NCI-H345 (cell line): Measurements from ENCODE around the gene CDK7.
"Not testable (repeated sequence)": the region's sequence is repeated elsewhere in the genome, so short reads cannot be mapped to it uniquely, and the experiment has no call there.

Experiments used
- DNase-seq: peaks from one replicate; lab custom pipeline; 2025; lab: John Stamatoyannopoulos, UW

Gene CDK7

DNA sequence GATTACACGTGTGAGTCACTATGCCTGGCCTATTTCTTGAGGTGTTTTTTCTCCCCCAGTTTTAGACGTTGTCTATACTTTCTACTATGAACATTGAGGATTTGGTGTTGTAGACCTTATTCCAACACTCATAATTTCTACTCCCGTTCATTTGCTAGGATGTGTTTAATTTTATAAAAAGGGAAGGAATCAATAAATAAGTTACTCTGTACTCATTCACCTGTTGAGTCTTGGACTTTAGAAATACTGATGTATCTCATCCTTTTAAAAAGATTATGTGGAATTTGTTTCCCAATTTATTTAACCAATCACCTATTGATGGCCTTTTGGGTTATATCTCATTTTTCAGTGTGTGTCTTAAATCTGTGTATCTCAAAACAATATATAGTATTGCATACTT is 3.2 kb downstream of the CDK7 start:
- no peak for DNase-seq

DNA sequence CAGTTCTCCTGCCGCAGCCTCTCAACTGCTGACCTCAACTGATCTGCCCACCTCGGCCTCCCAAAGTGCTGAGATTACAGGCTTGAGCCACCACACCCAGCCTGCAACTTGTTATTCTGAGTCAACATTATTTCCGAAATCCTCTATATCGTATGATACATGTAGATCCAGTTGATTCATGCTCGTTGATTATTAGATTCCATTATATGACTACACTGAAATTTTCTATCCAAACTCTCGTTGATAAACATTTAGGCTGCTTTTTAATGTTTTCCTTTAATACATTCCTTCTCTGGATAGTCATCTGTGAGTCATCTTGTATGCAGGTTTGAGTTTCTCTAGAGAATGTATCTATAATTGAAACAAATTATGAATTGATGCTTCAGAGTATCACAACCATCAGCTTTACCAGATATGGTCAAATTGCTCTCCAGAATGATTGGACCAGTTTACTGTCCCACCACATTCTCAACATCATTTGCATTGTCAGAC is 4.1 kb downstream of the CDK7 start:
- DNase-seq = no peak

DNA sequence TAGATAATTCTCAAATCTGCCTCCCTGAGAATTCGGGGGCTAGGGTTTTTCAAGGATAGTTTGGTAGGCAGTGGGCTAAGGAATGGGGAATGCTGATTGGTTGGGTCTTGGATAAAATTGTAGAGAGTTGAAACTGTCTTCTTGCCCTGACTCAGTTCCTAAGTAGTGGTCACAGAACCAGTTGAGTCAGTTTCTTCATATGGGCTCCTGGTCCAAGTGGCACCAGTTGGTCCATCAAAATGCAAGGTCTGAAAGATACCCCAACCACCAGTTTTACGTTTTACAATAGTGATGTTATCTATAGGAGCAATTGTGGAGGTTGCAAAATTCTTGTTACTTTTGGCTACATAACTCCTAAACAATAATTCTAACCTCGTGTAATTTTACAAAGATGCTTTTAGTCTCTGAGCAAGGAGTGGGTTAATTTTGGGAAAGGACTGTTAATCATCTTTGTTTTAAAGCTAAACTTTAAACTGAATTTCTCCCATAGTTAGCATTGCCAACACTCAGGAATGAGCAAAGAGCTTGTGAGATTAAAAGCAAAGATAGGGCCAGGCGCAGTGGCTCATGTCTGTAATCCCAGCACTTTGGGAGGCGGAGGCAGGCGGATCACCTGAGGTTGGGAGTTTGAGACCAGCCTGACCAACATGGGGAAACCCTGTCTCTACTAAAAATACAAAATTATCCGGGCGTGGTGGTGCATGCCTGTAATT is 7.7 kb downstream of the CDK7 start:
- no peak for DNase-seq

DNA sequence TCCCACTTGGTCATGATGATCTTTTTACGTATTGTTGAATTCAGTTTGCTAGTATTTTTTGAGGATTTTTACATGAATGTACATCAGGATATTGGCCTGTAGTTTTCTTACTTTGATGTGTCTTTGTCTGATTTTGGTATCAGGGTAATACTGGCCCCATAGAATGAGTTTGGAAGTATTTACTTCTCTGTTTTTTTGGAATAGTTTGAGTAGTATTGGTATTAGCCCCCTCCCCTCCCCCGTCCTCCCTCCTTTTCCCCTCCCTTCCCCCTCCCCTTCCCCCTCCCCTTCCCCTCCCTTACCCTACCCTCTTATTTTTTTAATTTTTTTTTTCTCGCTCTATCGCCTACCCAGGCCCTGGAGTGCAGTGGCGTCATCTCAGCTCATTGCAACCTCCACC is 10.3 kb downstream of the CDK7 start:
- no peak for DNase-seq

DNA sequence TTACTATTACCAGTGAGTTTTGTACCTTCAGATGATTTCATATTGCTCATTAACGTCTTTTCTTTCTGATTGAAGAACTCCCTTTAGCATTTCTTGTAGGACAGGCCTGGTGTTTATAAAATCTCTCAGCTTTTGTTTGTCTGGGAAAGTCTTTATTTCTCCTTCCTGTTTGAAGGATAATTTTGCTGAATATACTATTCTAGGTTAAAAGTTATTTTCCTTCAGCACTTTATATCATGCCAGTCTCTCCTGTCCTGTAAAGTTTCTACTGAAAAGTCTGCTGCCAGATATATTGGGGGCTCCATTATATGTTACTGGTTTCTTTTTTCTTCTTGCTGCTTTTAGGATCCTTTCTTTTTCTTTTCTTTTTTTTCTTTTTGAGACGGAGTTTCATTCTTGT is 13.3 kb downstream of the CDK7 start:
- no peak for DNase-seq

DNA sequence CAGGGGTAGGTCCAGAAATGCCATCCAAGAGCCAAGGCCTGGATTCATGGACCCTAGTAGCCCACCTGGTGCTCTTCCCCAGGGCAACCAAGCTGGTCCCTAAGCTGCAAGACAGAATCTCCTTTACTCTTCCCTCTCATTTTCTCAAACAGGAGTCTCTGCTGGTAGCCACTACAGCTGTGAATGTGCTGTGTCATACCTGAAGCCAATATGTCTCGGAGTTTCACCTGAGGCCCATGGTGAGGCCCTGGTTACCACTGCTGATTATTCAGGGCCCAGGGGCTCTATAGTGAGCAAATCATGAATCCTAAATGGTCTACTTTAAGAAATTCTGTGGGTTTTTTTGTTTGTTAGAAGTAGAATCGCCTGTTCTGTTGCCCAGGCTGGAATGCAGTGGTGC is 15.9 kb downstream of the CDK7 start:
- no peak for DNase-seq

DNA sequence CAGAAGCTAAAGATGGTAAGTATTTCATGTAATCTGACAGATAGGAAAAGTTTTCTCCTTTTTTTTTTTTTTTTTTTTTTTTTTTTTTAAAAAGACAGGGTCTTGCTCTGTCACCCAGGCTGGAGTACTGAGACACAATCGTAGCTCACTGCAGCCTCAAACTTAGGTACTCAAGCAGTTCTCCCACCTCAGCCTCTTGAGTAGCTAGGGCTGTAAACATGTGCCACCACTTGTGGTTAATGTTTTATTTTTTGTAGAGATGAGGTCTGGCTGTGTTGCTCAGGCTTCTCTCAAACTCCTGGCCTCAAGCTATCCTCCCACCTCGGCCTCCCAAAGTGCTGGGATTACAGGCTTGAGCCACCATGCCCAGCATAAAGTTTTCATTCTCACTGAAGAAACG is 17.8 kb downstream of the CDK7 start:
- no peak for DNase-seq

DNA sequence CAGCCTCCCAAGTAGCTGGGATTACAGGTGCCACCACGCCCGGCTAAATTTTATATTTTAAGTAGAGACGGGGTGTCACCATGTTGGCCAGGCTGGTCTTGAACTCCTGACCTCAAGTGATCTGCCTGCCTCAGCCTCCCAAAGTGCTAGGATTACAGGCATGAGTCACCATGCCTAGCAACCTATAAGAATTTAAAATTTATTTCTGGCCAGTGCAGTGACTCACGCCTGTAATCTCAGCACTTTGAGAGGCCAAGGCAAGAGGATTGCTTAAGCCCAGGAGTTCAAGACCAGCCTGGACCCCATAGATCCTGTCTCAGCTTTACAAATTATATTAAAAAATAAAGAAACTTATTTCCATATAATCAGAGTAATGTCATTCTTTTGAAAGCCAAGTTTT is 21.3 kb downstream of the CDK7 start:
- DNase-seq = not testable (repeated sequence)

DNA sequence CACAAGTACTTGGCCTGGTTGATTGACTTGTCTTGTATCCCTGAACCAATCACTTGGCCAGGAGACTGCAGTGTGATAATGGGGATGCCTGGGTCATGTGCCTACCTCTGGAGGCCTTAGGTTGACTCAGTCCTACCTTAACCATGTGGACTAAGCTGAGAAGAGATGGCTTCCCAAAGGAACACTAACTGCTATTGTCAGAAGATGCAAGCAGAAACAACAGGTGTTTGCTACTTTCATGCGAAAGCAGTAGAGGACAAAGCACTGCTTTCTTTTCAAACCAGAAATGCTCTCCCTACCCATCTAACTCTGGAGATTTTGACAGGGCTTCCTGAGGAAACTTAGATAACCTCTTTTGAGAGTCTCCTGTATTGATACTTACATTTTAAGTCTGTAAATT is 22.9 kb downstream of the CDK7 start:
- DNase-seq = no peak

DNA sequence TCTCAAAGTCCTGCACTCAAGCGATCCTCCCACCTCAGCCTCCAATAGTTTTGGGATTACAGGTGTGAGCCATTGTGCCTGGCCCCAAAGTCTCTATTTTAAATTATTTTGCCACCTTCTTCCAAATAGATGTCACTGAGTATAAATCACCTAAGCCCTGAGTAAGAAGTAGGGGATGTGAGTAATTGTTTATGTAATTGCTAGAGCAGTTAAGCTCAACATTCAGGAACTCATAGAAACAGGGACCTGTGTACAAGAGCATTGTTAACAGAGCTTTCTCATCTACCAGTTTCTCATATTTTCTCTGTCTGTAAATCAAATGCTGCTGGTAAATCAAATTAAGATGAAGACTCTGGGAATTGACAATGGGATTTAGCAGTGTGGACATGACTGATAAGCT is 26.3 kb downstream of the CDK7 start:
- DNase-seq = no peak

DNA sequence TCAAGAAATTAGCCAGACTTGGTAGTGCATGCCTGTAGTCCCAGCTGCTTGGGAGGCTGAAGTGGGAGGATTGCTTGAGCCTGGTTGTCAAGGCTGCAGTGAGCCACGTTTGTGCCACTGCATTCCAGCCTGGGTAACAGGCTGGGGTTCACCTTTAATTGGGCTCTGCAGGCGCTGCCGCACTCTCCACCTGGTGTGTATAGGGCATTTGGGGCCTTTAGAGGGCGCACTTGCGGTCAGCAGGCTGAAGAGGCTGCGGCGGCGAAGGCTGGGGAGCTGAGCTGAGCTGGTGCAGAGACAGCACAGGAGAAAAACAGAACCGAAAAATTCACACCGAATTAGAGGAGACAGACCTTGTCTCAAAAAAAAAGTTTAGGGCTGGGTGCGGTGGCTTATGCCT is 31.2 kb downstream of the CDK7 start:
- no peak for DNase-seq

DNA sequence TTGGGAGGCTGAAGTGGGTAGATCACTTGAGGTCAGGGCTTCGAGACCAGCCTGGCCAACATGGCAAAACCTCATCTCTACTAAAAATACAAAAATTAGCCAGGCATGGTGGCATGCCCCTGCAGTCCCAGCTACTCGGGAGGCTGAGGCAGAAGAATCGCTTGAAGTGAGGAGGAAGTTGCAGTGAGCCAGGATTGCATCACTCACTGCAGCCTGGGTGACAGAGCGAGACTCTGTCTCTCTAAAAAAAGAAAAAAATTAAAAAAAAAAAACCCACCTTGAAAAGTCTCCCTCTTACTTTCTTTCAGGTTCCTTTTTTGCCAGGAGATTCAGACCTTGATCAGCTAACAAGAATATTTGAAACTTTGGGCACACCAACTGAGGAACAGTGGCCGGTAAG is 34.2 kb downstream of the CDK7 start:
- DNase-seq = no peak

DNA sequence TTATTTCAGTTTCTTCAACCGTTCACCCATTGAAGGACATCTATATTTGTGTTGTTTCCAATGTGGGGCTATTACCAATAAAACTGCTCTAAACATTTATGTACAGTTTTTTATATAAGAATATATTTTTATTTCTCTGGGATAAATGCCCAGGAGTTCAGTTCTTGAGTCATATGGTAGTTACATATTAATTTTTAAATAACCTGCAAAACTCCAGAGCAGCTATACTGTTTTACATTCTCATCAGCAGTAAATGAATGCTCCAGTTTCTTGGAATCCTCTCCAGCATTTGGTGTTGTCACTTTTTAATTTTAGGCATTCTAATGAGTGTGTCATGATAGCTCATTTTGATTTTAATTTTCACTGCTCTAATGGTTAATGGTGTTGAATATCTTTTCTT is 36.2 kb downstream of the CDK7 start:
- no peak for DNase-seq

DNA sequence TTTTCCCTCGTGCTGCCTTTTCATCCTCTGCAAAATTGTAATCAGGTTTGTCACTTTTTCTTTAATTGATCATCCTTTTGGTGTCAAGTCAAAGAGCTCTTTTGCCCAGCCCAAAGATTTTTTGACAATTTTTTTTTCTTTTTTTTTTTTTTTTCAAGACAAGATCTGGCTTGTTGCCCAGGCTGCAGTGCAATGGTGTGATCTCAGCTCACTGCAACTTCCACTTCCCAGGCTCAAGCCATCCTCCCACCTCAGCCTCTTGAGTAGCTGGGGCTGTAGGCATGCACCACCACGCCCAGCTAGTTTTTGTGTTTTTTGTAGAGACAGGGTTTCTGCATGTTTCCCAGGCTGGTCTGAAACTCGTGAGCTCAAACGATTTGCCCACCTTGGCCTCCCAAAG is 36.7 kb downstream of the CDK7 start:
- no peak for DNase-seq

DNA sequence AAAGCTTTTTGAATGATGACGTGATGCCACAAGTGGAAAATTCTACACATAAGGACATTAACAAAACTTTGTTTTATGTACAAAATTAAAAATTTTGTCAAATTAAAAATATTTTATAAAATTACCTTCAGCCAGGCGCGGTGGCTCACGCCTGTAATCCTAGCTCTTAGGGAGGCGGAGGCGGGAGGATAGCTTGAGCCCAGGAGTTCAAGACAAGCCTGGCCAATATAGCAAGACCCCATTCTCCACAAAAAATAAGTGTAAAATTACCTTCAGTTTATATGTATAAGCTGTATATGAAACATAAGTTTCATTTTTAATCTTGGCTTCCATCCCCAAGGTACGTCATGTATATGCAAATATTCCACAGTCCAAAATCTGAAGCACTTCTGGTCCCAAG is 40.9 kb downstream of the CDK7 start:
- no peak for DNase-seq

DNA sequence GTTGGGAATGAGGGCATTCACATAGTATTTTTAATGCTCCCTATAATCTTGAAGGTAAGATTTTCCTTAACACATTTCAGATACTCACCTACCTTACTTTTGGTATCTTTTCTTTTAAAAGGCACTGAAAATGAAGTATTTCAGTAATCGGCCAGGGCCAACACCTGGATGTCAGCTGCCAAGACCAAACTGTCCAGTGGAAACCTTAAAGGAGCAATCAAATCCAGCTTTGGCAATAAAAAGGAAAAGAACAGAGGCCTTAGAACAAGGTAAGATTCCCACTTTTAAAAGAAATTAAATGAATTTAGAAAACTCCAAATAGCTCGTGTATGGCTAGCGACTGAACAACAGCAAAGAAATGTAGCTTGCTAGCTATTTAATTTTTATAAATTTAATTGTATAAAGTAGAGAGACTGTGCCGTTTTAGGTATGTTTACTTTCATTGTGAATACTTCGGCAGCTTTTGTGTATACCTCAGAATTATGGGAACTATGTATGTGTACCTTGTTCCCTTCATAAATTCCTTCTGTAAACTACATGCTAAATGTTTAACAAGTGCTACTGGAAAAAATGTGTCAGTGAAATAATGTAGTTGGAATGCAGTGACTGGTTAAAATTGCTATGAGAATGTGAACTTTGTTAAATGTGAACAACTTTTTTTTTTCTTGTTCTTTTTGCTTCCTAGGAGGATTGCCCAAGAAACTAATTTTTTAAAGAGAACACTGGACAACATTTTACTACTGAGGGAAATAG is 41.9 kb downstream of the CDK7 start:
- DNase-seq = no peak

DNA sequence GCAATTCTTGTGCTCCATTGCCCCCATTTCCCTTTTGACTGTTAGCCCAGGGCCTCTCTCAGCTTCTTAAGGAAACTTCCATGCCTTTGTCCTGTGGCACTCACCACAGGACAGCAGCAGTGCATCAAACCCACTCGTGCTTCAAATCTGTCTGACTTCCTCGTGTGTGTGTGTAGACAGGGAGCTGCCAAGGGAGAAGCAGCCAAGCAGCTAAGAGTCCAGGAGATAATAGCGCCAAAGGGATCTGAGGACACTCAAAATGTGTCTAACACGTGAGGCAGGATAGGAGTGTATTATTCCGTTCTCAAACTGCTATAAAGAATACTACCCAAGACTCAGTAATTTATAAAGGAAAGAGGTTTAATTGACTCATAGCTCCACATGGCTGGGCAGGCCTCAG is 44.8 kb downstream of the CDK7 start:
- DNase-seq = no peak

DNA sequence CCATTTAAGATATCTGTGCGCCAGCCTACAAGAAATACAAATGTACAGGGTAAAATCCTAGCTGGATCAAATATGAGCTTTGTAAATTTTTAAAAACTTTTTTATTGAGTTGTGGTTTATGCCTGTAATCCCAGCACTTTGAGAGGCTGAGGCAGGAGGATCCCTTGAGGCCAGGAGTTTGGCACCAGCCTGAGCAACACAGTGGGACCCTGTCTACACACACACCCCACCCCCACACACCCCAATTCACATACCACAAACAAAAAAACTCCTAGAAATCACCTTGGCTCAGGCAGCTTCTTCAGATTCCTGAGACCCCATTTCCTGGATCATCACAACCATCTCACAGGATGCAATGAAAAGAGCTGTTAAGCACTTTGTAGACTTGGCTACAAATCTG is 46.4 kb downstream of the CDK7 start:
- DNase-seq = no peak

DNA sequence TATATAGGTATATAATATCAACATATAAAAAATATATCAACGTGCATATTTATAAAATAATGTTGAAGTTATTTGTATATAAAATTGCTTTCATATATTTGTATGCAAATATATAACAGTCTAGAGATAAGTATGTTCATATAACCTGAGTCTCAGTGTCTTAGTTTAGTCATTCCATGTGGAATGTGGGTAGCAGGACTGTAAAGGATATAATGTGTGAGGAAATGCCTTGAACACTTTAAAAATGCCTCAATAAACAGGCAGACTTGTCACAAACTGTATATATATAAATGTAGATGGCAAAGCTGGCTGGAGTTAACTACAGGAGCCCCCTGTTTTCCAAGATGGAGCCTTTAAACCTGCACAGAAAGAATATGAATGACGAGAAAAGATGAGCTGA is 49.5 kb downstream of the CDK7 start:
- no peak for DNase-seq

DNA sequence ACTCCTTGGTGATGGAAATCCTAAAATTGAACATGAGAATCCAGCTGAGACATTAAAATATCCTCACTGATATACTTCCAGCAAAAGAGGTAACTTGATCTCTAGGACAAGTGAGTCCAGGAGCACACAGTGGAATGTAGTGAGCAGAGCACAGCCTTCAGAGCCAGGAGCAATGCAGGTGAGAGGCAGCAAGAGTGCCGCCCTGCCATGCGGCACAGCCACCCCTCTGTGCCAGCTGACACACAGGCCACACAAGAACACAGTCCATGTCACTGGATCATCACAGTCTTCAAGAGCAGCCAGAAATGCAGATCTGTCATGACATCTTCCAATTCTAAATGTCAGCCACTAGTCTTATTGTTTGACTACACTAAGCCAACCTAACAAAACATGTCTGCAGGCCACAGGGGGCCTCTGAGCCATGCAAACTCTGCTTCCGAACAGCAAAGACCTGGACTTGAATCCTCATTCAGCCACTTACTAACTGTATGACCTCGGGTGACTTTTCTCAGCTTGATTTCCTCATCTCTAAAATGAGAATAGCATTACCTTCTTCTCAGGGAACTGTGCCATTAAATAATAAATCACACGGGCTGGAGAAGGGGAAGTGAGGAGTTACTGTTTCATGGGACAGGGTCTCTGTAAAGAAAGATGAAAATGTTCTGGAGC is 50.9 kb downstream of the CDK7 start:
- DNase-seq = no peak

DNA sequence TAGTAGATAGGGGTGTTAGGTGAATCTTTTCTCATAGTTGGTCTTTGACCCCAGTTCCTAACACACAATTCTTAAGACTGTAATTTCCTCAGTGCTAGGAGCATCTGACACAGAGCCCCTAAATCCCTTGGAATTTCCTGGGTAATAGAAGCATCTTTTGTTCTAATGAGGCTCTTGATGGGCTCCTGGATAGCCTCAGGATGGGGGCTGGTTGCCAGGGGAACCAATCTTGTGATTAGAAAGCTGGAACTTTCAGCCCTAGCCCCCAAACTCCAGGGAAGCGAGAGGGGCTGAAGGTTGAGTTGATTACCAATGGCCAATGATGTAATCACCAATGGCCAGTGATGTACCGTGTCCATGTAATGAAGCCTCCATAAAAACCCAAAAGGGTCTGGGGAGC is 53.4 kb downstream of the CDK7 start:
- DNase-seq = no peak

DNA sequence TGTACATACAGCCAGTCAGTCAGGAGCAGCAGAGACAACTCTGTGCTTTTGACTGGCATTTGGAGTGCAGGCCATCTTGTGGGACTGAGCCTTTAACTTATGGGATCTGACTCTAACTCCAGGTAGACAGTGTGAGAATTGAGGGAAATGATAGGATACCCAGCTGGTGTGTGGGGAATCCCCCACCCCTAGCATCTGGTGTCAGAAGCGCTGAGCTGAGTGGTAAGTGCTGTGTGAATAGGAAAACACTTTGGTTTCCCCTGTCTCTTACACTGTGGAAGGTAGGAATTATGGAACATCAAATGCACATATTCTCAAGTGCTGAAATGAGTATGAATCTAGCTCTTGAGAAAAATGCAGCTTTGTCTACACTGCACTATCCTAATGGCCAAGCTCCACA is 54.0 kb downstream of the CDK7 start:
- no peak for DNase-seq

DNA sequence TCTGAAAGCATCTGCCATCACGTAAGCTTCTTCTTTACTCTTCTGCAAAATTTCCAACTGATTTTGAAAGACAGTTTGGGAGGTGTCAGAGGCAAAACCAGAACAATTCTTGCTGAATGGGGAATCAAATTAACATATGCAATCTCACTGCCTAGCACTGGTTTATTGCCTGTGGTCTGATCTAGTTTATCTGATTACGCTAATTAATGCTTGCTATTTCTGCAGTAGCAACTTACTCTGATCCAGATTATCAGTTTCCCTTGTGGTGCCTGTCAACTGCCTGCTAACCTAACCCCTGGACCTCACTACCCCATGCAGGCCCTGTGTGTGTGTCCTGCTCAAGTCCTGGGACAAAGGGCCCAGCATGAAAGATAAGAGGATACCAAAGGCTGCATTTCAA is 57.6 kb downstream of the CDK7 start:
- no peak for DNase-seq
